Fibroblast of lung (primary cell): ENCODE results near the gene LOXHD1. TPM values are rescaled to one million over a fixed set of nuclear protein-coding genes. Genes with fewer than 3 reads are reported as not detected.

ENCODE experiments used
- DNase-seq, 2 donors: peaks; one replicate each; pipeline versions ENCODE4 v3.0.0 to v3.0.0-alpha.2; 2010; ENCODE audit warnings: low read depth in 2 of 2
- H2AFZ ChIP-seq: 2 replicates; pipeline ENCODE4 v1.5.1; 2012; ENCODE audit warnings: low read length, control low read depth, inconsistent platforms
- H3K27ac ChIP-seq: 2 replicates; pipeline ENCODE4 v1.5.1; 2011; ENCODE audit warnings: low read length, control low read depth; ENCODE audit not compliant: insufficient read depth
- H3K27me3 ChIP-seq: 2 replicates; pipeline ENCODE4 v1.5.1; 2011; ENCODE audit warnings: mild to moderate bottlenecking, low read length; ENCODE audit not compliant: control insufficient read depth, insufficient read depth
- H3K36me3 ChIP-seq: 2 replicates; pipeline ENCODE4 v1.5.1; 2011; ENCODE audit warnings: low read length; ENCODE audit not compliant: control insufficient read depth, insufficient read depth
- H3K4me1 ChIP-seq: 2 replicates; pipeline ENCODE4 v1.5.1; 2011; ENCODE audit warnings: low read length; ENCODE audit not compliant: control insufficient read depth, insufficient read depth; ENCODE audit errors: extremely low read depth
- H3K4me2 ChIP-seq: 2 replicates; pipeline ENCODE4 v1.5.1; 2011; ENCODE audit warnings: low read length, control low read depth; ENCODE audit not compliant: insufficient read depth; ENCODE audit errors: extremely low read depth
- H3K4me3 ChIP-seq, 4 experiments: fragments of 200-600 bp in 1 of 4; sonication (generic) in 1 of 4; replicated peaks in 1 of 4; 2 replicates each; pipeline ENCODE4 v1.5.1; 2011 to 2016; ENCODE audit warnings: low read length in 4 of 4, low read depth in 3 of 4, mild to moderate bottlenecking in 3 of 4, control low read depth in 2 of 4, inconsistent platforms in 1 of 4, mixed read lengths in 1 of 4; ENCODE audit not compliant: insufficient read depth in 1 of 4; ENCODE audit errors: control extremely low read depth in 1 of 4
- H3K79me2 ChIP-seq: 2 replicates; pipeline ENCODE4 v1.5.1; 2012; ENCODE audit warnings: mild to moderate bottlenecking, low read length, inconsistent platforms; ENCODE audit not compliant: control insufficient read depth, insufficient read depth
- H3K9ac ChIP-seq: 2 replicates; pipeline ENCODE4 v1.5.1; 2011; ENCODE audit warnings: mild to moderate bottlenecking, low read length, control low read depth; ENCODE audit not compliant: insufficient read depth
- H3K9me3 ChIP-seq: 2 replicates; pipeline ENCODE4 v1.5.1; 2012; ENCODE audit warnings: low read depth, low read length; ENCODE audit not compliant: control insufficient read depth, insufficient read depth
- H4K20me1 ChIP-seq: 2 replicates; pipeline ENCODE4 v1.5.1; 2011; ENCODE audit warnings: low read length; ENCODE audit not compliant: control insufficient read depth, insufficient read depth; ENCODE audit errors: extremely low read depth
- EZH2 ChIP-seq: IDR thresholded peaks from 2 replicates; pipeline ENCODE4 v1.5.1; 2012; ENCODE audit warnings: low read length, control low read depth, mild to moderate bottlenecking; ENCODE audit errors: missing control alignments
- polyA plus RNA-seq, 2 donors: library from polyadenylated mRNA; depleted of rRNA in 1 of 2; stranded (reverse) in 1 of 2; unstranded in 1 of 2; fragments of >200 nt; gene quantifications; 2 replicates each; pipeline ENCODE4 v1.2.1, GENCODE V29; 2011 to 2012; ENCODE audit warnings: missing spikeins in 1 of 2
- total RNA-seq: library from RNA; depleted of rRNA; stranded (reverse); fragments of >200 nt; gene quantifications from 2 replicates; pipeline ENCODE4 v1.2.1, GENCODE V29; 2014
- TF ChIP-seq, protein P1 (sequence below), 2 donors: IDR thresholded peaks in 1 of 2; conservative IDR thresholded peaks in 1 of 2; 1 replicate in 1 of 2; 2 replicates in 1 of 2; pipeline ENCODE4 v1.5.1; 2011 to 2012; ENCODE audit warnings: low read length in 2 of 2, control low read depth in 1 of 2, inconsistent platforms in 1 of 2, low read depth in 1 of 2, mild to moderate bottlenecking in 1 of 2

LOXHD1 gene
- total and polyA plus RNA-seq, 2 donors (not counting 1 experiment from before 2014, with no cell fraction given) = not detected

DNA sequence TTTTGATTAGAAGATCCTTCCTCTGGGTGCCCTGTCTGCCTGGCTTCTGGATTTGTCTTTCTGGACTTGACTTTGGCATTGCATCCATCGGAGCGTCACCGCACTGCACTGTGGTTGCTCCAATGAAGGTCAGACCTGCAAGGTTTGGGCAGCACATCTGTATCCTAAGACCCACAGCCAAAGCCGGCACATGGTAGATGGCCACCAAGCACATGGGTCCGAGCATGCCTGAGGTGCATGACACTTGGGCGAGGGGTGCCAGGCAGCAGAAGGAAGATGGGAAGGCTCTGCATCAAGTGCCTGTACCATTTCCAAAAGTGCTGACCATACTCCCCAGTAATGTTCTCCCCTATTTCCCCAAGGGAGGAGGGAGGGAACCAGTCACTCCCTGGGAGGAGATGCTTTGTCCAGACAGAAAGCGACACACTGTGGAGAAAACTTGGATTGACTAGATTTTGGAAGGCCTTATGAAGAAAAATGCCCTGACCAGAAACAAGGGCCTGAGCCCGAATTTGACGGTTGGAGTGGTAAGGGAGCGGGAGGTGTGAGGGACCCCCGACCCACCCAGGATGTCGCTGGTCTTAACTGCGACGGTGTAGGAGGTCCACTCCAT is 149.9 kb downstream of the LOXHD1 start:
- no peaks in the 10 kb centered on the region for H3K4me1 ChIP-seq
- H3K27ac ChIP-seq = no peak overlapping the region
- H3K4me3 ChIP-seq = no peak overlapping the region
- H3K27me3 ChIP-seq = no peaks in the 10 kb centered on the region
- TF ChIP-seq, protein P1, sequence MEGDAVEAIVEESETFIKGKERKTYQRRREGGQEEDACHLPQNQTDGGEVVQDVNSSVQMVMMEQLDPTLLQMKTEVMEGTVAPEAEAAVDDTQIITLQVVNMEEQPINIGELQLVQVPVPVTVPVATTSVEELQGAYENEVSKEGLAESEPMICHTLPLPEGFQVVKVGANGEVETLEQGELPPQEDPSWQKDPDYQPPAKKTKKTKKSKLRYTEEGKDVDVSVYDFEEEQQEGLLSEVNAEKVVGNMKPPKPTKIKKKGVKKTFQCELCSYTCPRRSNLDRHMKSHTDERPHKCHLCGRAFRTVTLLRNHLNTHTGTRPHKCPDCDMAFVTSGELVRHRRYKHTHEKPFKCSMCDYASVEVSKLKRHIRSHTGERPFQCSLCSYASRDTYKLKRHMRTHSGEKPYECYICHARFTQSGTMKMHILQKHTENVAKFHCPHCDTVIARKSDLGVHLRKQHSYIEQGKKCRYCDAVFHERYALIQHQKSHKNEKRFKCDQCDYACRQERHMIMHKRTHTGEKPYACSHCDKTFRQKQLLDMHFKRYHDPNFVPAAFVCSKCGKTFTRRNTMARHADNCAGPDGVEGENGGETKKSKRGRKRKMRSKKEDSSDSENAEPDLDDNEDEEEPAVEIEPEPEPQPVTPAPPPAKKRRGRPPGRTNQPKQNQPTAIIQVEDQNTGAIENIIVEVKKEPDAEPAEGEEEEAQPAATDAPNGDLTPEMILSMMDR (conservative IDR thresholded peaks at IDR 0.05 in 1 of 2, IDR thresholded peaks at IDR 0.05 in 1 of 2; ENCODE audit: low read depth in 1 of 2, low read length in 2 of 2) = no peak
- no peak for TF ChIP-seq EZH2
- no peak overlapping the region for H3K9ac ChIP-seq
- H2AFZ ChIP-seq = no peak overlapping the region
- H3K36me3 ChIP-seq = no peaks in the 10 kb centered on the region
- H3K9me3 ChIP-seq = no peaks in the 10 kb centered on the region
- H3K4me2 ChIP-seq = no peak overlapping the region
- no peaks in the 10 kb centered on the region for H4K20me1 ChIP-seq
- no peaks in the 10 kb centered on the region for H3K79me2 ChIP-seq
- DNase-seq = no peak

DNA sequence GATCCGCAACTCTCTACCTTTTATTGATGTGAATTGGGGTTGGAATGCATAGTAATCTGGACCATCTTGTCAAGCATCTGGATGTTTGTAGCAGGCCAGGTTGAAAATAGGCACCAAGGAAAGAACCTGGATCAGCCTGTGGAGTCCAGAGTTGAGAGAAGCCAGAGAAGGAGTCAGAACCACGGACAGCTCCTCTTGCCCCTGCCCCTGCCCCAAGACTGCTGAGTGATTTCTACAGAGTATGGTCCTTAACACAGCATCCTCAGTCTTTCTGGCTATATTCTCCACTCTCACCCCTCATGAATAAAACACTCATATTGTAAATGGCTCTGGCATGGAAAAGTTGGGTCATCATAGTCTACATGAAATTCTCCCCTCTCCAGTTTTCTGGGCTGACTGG is 154.6 kb downstream of the LOXHD1 start:
- Histone ChIP-seq H3K4me3 (no peak overlapping the region), H3K9me3 (no peaks in the 10 kb centered on the region), H3K79me2 (no peaks in the 10 kb centered on the region), H3K27me3 (no peaks in the 10 kb centered on the region), H3K4me2 (no peak overlapping the region), H2AFZ (no peak overlapping the region), H3K4me1 (no peaks in the 10 kb centered on the region), H3K9ac (no peak overlapping the region), H3K36me3 (no peaks in the 10 kb centered on the region), H3K27ac (no peak overlapping the region), H4K20me1 (no peaks in the 10 kb centered on the region)
- TF ChIP-seq, protein P1 (conservative IDR thresholded peaks at IDR 0.05 in 1 of 2, IDR thresholded peaks at IDR 0.05 in 1 of 2; ENCODE audit: low read depth in 1 of 2, low read length in 2 of 2) = no peak
- TF ChIP-seq EZH2 = no peak
- DNase-seq = peak in 1 of 2 donors; percentile 5

DNA sequence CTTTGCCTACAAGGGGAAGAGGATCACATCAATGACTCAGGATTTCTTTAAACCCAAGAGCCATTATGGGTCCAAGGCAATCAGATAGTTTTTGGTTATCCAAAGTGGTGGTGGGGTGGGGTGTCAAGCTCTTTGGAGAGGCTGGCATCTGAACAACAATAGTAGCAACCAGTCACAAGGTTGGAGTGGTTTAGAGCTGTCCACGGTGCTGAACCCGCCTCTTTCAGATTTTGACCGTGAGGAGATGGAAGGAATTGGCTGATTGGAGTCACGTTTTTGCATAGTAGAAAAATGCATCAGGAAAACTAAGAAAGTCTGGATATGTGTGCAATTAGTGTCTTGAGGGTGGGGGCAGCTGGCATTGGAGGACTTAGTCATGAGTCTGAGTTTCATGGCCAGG is 159.9 kb downstream of the LOXHD1 start:
- no peak overlapping the region for H3K27ac ChIP-seq
- no peak overlapping the region for H3K9ac ChIP-seq
- H3K4me1 ChIP-seq = no peaks in the 10 kb centered on the region
- H3K9me3 ChIP-seq = no peaks in the 10 kb centered on the region
- H3K79me2 ChIP-seq = no peaks in the 10 kb centered on the region
- H3K27me3 ChIP-seq = no peaks in the 10 kb centered on the region
- no peak overlapping the region for H3K4me3 ChIP-seq
- no peak overlapping the region for H3K4me2 ChIP-seq
- H3K36me3 ChIP-seq = no peaks in the 10 kb centered on the region
- TF ChIP-seq, protein P1 (conservative IDR thresholded peaks at IDR 0.05 in 1 of 2, IDR thresholded peaks at IDR 0.05 in 1 of 2; ENCODE audit: low read depth in 1 of 2, low read length in 2 of 2) = no peak
- no peak for TF ChIP-seq EZH2
- H2AFZ ChIP-seq = no peak overlapping the region
- DNase-seq = peak; percentile 6 to 14
- no peaks in the 10 kb centered on the region for H4K20me1 ChIP-seq
